ENCODE results near the gene ECSCR. TPM values are rescaled to one million over a fixed set of nuclear protein-coding genes. Genes with fewer than 3 reads are reported as not detected.
"Not testable (repeated sequence)": the region's sequence is repeated elsewhere in the genome, so short reads cannot be mapped to it uniquely, and the experiment has no call there.

The ECSCR gene
- total and polyA plus RNA-seq, 7 donors = 7.6 to 25.4 (median 13.3) TPM

DNA sequence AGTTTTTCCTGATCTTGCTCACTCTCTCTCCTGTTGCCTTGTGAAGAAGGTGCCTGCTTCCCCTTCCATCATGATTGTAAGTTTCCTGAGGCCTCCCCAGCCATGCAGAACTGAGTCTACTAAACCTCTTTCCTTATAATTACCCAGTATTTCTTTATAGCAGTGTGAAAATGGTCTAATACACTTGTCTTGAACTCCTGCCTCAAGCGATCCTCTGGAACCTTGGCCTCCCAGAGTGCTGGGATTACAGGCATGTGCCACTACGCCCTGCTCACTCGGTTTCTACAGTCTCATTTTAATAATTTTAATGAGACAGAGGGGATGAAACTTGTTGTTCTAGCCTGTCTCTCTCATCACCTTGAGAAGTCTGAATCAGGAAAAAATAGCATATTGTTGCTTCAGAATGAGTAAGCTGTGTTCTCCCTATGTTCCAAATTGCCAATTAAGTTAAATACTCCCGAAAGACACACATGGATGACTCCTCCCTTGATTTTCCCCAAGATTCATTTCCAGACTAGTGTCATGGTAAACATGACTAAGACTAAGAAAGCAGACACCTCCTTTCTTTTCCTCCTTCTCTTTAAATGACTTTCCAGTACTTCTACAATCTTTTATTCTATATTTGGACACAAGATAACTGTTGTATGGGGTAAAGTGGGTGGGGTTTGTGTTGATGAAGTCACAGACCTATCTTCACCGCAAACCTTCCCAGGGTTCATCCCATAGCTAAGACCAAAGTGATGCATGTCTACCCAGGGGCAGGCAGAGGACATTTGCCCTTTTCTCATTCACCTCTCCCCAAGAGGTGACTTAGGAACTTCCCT, 15.4 kb downstream of the ECSCR start:
- intact Hi-C loops (cut with DNase I) = no loop called here
- TF ChIP-seq, protein P1, sequence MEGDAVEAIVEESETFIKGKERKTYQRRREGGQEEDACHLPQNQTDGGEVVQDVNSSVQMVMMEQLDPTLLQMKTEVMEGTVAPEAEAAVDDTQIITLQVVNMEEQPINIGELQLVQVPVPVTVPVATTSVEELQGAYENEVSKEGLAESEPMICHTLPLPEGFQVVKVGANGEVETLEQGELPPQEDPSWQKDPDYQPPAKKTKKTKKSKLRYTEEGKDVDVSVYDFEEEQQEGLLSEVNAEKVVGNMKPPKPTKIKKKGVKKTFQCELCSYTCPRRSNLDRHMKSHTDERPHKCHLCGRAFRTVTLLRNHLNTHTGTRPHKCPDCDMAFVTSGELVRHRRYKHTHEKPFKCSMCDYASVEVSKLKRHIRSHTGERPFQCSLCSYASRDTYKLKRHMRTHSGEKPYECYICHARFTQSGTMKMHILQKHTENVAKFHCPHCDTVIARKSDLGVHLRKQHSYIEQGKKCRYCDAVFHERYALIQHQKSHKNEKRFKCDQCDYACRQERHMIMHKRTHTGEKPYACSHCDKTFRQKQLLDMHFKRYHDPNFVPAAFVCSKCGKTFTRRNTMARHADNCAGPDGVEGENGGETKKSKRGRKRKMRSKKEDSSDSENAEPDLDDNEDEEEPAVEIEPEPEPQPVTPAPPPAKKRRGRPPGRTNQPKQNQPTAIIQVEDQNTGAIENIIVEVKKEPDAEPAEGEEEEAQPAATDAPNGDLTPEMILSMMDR (IDR thresholded peaks at IDR 0.05) = no peak
- no peak for DNase-seq
- no peaks in the 10 kb centered on the region for H3K27me3 ChIP-seq (ENCODE audit: insufficient read depth in 3 of 3, low read length in 2 of 3)
- no peak overlapping the region for H3K4me3 ChIP-seq
- H3K36me3 ChIP-seq (ENCODE audit: insufficient read depth in 1 of 2, low read depth in 1 of 2) = no peaks in the 10 kb centered on the region
- no peak overlapping the region for H3K27ac ChIP-seq
- WGBS, 3 donors = 84 to 93% (median 87%) methylated on average over 5 of the region's 5 CpGs
- H3K9me3 ChIP-seq = no peaks in the 10 kb centered on the region
- ATAC-seq = no peak
- H3K4me1 ChIP-seq = no peaks in the 10 kb centered on the region

DNA sequence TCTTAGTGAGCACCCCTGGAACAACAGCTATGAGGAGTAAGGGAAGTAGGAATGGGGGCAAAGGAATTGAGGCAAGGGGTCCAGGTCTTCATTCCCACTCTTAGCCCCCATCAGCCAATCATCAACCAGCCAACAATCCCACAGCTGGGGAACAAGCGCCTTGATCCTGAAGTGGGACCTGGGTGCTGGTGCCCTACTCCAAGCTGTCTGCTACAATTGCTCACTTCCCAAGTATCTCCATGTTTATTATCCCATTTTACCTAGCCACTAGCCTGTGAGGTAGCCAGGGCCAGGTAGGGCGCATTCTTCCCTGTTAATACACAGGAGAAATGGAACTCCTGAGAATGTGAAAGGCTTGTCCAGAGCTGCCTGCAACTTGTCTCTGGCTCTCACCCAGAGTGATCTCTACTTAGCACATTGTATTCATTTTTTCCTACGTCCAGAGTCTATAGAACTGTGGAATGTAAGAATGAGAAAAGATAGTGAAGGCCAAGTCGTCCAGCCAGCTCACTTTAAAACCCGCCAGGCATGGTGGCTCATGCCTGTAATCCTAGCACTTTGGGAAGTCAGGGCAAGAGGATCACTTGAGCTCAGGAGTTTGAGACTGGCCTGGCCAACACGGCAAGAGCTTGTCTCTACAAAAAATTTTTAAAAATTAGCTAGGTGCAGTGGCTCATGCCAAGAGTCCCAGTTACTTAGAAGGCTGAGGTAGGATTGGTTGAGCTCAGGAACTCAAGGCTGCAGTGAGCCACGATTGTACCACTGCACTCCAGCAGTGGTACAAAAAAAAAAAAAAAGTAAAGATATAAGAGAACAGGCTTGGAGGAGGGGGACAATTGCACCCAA, 17.0 kb downstream of the ECSCR start:
- Histone ChIP-seq H3K27me3 (ENCODE audit: insufficient read depth in 3 of 3, low read length in 2 of 3) (no peaks in the 10 kb centered on the region), H3K27ac (no peak overlapping the region), H3K36me3 (ENCODE audit: insufficient read depth in 1 of 2, low read depth in 1 of 2) (no peaks in the 10 kb centered on the region), H3K4me3 (no peak overlapping the region), H3K4me1 (no peaks in the 10 kb centered on the region), H3K9me3 (no peaks in the 10 kb centered on the region)
- DNase-seq (no peak), ATAC-seq (no peak)
- intact Hi-C loops (cut with DNase I) = no loop called here
- 52 to 56% (median 54%) methylated on average over 7 of the region's 7 CpGs for WGBS, 3 donors
- TF ChIP-seq, protein P1 (IDR thresholded peaks at IDR 0.05) = no peak

DNA sequence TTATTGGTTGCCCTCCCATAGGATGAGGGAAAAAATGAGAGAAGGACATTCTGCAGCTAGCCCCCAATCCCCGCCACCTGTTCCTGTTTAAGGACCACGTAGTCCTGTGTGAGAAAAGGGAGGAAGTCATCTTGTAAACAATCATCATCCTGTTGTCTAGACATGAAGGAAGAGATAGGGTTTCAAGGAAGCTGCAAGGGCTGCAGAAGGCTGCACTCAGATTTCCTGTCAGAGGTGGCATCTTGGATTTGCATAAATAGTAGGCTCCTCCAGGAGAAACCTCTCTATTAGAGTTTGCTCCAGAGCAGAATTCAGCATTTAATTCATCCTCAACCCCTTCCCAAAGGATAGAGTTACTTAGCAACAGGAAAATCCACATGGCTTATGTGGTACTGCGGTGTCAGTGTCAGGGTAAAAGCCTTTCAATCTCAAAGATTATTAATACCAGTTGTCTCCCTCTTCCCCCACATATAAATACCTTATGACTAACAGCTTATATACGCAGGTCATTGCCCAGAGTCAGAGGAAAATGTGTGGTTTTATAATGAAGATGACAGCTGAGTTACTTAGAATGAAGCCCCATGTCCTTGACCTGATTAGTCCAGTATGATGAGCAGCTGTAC, 18.6 kb downstream of the ECSCR start:
- no peaks in the 10 kb centered on the region for H3K27me3 ChIP-seq (ENCODE audit: insufficient read depth in 3 of 3, low read length in 2 of 3)
- TF ChIP-seq, protein P1 (IDR thresholded peaks at IDR 0.05) = no peak
- ATAC-seq = no peak
- H3K27ac ChIP-seq = no peak overlapping the region
- no peaks in the 10 kb centered on the region for H3K36me3 ChIP-seq (ENCODE audit: insufficient read depth in 1 of 2, low read depth in 1 of 2)
- H3K4me3 ChIP-seq = no peak overlapping the region
- intact Hi-C loops (cut with DNase I) = no loop called here
- WGBS, 3 donors = 56 to 58% (median 58%) methylated on average over 4 of the region's 4 CpGs
- no peaks in the 10 kb centered on the region for H3K9me3 ChIP-seq
- no peak for DNase-seq
- peaks cover 7% of the 10 kb centered on the region for H3K4me1 ChIP-seq

DNA sequence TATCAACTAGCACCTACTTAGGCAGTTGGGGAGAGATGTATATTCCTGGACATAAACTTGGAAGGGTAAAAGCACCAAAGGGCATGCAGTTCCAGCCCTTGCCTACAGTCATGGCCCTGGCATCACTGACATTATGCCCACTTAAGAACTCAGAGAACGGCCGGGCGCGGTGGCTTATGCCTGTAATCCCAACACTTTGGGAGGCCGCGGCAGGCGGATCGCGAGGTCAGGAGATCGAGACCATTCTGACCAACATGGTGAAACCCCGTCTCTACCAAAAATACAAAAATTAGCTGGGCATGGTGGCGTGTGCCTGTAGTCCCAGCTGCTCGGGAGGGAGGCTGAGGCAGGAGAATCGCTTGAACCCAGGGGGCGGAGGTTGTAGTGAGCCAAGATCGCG, 22.1 kb downstream of the ECSCR start:
- intact Hi-C loops (cut with DNase I); H3K27ac ChIP-seq; DNase-seq; ATAC-seq; H3K4me3 ChIP-seq; H3K9me3 ChIP-seq; H3K27me3 ChIP-seq (ENCODE audit: insufficient read depth in 3 of 3, low read length in 2 of 3): not testable (repeated sequence)
- Histone ChIP-seq H3K36me3 (ENCODE audit: insufficient read depth in 1 of 2, low read depth in 1 of 2) (peaks cover 0 to 16% of the 10 kb centered on the region in 2 donors), H3K4me1 (peaks cover 12% of the 10 kb centered on the region)
- WGBS, 3 donors = 96 to 97% (median 96%) methylated on average over 17 of the region's 17 CpGs
